T-cell (primary cell): ENCODE results near the gene AGAP1. TPM values are rescaled to one million over a fixed set of nuclear protein-coding genes. Genes with fewer than 3 reads are reported as not detected.

Experiments
- ATAC-seq, 4 experiments: fragments of 200-7000 bp in 3 of 4; fragments of 150-1000 bp in 1 of 4; cut with Tn5 transposase; replicated peaks in 1 of 4; 1 replicate in 3 of 4; 2 replicates in 1 of 4; pipeline ENCODE4 v1.10.0; 2021; ENCODE audit warnings: moderate library complexity in 3 of 4, mild to moderate bottlenecking in 2 of 4, moderate number of reproducible peaks in 1 of 4
- CTCF ChIA-PET, 2 donors: fragments of 300-600 bp; sonication (Branson Sonifier 250); formaldehyde crosslinking; loops; one replicate each; lab custom pipeline; 2022; ENCODE audit warnings: antibody characterized with exemption in 2 of 2; lab: Charles Lee
- POLR2A ChIA-PET, 2 donors: fragments of 300-600 bp; sonication (Branson Sonifier 250); formaldehyde crosslinking; loops; one replicate each; lab custom pipeline; 2022; ENCODE audit warnings: antibody characterized with exemption in 2 of 2; lab: Charles Lee
- DNase-seq, 35 experiments: peaks; one replicate each; pipeline versions ENCODE4 v3.0.0 to v3.0.0-alpha.2; 2013 to 2023
- H3K27ac ChIP-seq: one replicate; pipeline ENCODE4 v1.5.1; 2013; ENCODE audit warnings: low read length
- H3K27me3 ChIP-seq, 2 experiments: replicated peaks in 1 of 2; 1 replicate in 1 of 2; 2 replicates in 1 of 2; pipeline versions ENCODE4 v1.6.1 to v1.7.0; 2013; ENCODE audit warnings: low read length in 1 of 2, mixed read lengths in 1 of 2; ENCODE audit not compliant: control insufficient read depth in 2 of 2, insufficient read depth in 2 of 2; ENCODE audit errors: extremely low read depth in 1 of 2
- H3K36me3 ChIP-seq, 2 donors: 1 replicate in 1 of 2; 2 replicates in 1 of 2; pipeline versions ENCODE4 v1.6.1 to v1.7.0; 2013; ENCODE audit warnings: low read length in 1 of 2; ENCODE audit not compliant: control insufficient read depth in 2 of 2, insufficient read depth in 1 of 2; ENCODE audit errors: extremely low read depth in 1 of 2
- H3K4me1 ChIP-seq, 2 experiments: 1 replicate in 1 of 2; 2 replicates in 1 of 2; pipeline versions ENCODE4 v1.6.1 to v1.7.0; 2013; ENCODE audit warnings: low read length in 2 of 2, mixed read lengths in 1 of 2; ENCODE audit not compliant: insufficient read depth in 2 of 2, control insufficient read depth in 1 of 2; ENCODE audit errors: extremely low read depth in 1 of 2
- H3K4me3 ChIP-seq, 2 donors: 1 replicate in 1 of 2; 2 replicates in 1 of 2; pipeline versions ENCODE4 v1.5.1 to v1.7.0; 2013; ENCODE audit warnings: mild to moderate bottlenecking in 2 of 2, low read length in 1 of 2, moderate library complexity in 1 of 2; ENCODE audit not compliant: control insufficient read depth in 1 of 2; ENCODE audit errors: extremely low read depth in 1 of 2
- H3K9me3 ChIP-seq: 2 replicates; pipeline ENCODE4 v1.7.0; 2013
- H3K27ac Mint-ChIP-seq, 2 donors: one replicate each; pipeline ENCODE4 v1.8.0; 2020 to 2021; ENCODE audit warnings: mild to moderate bottlenecking in 2 of 2, mixed read lengths in 2 of 2
- H3K27me3 Mint-ChIP-seq, 2 donors: one replicate each; pipeline ENCODE4 v1.8.0; 2021 to 2022; ENCODE audit warnings: mixed read lengths in 2 of 2
- H3K36me3 Mint-ChIP-seq: one replicate; pipeline ENCODE4 v1.8.0; 2021; ENCODE audit warnings: mixed read lengths
- H3K4me1 Mint-ChIP-seq, 3 donors: one replicate each; pipeline ENCODE4 v1.8.0; 2020 to 2022; ENCODE audit warnings: mixed read lengths in 3 of 3, mild to moderate bottlenecking in 1 of 3
- H3K4me3 Mint-ChIP-seq, 3 donors: one replicate each; pipeline ENCODE4 v1.8.0; 2020 to 2022; ENCODE audit warnings: mild to moderate bottlenecking in 3 of 3, mixed read lengths in 3 of 3, moderate library complexity in 3 of 3
- H3K9me3 Mint-ChIP-seq, 3 donors: one replicate each; pipeline ENCODE4 v1.8.0; 2020 to 2022; ENCODE audit warnings: mixed read lengths in 3 of 3
- WGBS: methylation state at CpG from one replicate; pipeline ENCODE4 v1.1.5; 2013; ENCODE audit warnings: missing lambda C conversion rate; ENCODE audit not compliant: insufficient coverage; 5-methylcytosine and 5-hydroxymethylcytosine counted together
- total RNA-seq, 35 experiments: library from RNA in 6 of 35; stranded (reverse) in 6 of 35; fragments of 120-200 nt in 1 of 35; gene quantifications; one replicate each; pipeline versions ENCODE4 v1.2.1 to v1.2.4 and lab custom pipeline; 2013 to 2026

Gene AGAP1
- total RNA-seq, 5 donors from 2014 or later (not counting 1 experiment from before 2014, with no cell fraction given): 3.9 to 15.6 (median 5.2) TPM

DNA sequence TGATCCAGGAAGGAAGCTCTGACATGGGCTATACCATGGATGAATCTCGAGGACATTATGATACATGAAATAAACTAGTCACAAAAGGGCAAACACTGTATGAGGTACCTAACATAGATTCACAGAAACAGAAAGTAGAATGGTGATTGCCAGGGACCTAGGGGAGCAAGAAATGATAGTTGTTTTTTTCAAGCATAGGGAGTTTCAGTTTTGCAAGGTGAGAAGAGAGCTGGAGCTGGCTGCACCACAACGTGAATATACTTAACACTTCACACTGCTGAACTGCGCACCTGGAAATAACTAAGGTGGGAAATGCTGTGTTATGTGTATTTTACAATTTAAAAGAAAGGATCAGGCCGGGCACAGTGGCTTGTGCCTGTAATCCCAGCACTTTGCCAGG is 13.2 kb upstream of the AGAP1 start:
- ATAC-seq: no peak

GRCh38 chr2:235483313-235483712 is 10.5 kb upstream of the AGAP1 start:
- Histone ChIP-seq H3K9me3 (no peaks in the 10 kb centered on the region), H3K4me3 (no peak overlapping the region), H3K36me3 (no peaks in the 10 kb centered on the region), H3K27me3 (peaks cover 3 to 7% of the 10 kb centered on the region in 2 experiments), H3K27ac (no peak overlapping the region), H3K4me1 (no peaks in the 10 kb centered on the region)
- peaks cover 8 to 9% of the 10 kb centered on the region in 2 donors for H3K27me3 Mint-ChIP-seq
- no peak overlapping the region for H3K27ac Mint-ChIP-seq
- no peak for DNase-seq
- ChIA-PET POLR2A (no interaction called here), CTCF (no interaction called here)
- H3K36me3 Mint-ChIP-seq: no peaks in the 10 kb centered on the region
- no peaks in the 10 kb centered on the region for H3K4me1 Mint-ChIP-seq
- WGBS: 100% methylated on average over 3 of the region's 4 CpGs
- H3K4me3 Mint-ChIP-seq: no peak overlapping the region
- peaks cover 4 to 8% (median 4%) of the 10 kb centered on the region in 3 donors for H3K9me3 Mint-ChIP-seq
- ATAC-seq: no peak

More for the DNA sequence above, 13.2 kb upstream of the AGAP1 start:
- H3K27ac Mint-ChIP-seq: no peak overlapping the region
- H3K4me1 ChIP-seq: no peaks in the 10 kb centered on the region
- no peaks in the 10 kb centered on the region for H3K4me1 Mint-ChIP-seq
- H3K4me3 ChIP-seq: no peak overlapping the region
- no CpG with 5 or more reads among the region's 4 CpGs for WGBS
- peaks cover 0 to 10% (median 7%) of the 10 kb centered on the region in 3 donors for H3K9me3 Mint-ChIP-seq
- no peaks in the 10 kb centered on the region for H3K36me3 ChIP-seq
- H3K27me3 Mint-ChIP-seq: peaks cover 8 to 9% of the 10 kb centered on the region in 2 donors
- POLR2A ChIA-PET: no interaction called here
- H3K27me3 ChIP-seq: peaks cover 3 to 12% of the 10 kb centered on the region in 2 experiments
- no peaks in the 10 kb centered on the region for H3K9me3 ChIP-seq
- H3K27ac ChIP-seq: no peak overlapping the region
- no peaks in the 10 kb centered on the region for H3K36me3 Mint-ChIP-seq
- no peak for DNase-seq
- CTCF ChIA-PET: no interaction called here
- H3K4me3 Mint-ChIP-seq: no peak overlapping the region

DNA sequence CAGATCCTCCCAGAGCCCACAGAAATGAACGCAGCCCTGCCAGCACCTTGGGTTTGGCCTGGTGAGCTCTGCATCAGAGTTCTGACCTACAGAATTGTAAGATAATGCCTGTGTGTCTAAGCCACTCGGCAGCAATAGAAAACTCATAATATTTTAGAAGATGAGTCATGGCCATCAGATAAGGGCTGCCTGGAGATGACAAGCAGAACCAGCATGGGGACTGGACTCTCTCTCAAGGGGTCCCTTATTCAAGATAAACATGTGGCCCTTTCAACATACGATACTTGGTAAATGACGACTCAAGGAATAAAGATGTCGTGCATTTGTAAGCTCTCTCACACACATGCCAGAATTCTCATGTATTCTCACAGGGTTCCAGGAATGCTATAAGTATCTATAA is 8.5 kb upstream of the AGAP1 start:
- Histone ChIP-seq H3K27me3 (peaks cover 0 to 4% of the 10 kb centered on the region in 2 experiments), H3K4me3 (no peak overlapping the region), H3K4me1 (no peaks in the 10 kb centered on the region), H3K36me3 (no peaks in the 10 kb centered on the region), H3K9me3 (no peaks in the 10 kb centered on the region), H3K27ac (no peak overlapping the region)
- Mint-ChIP-seq H3K4me3 (no peak overlapping the region), H3K9me3 (peaks cover 4 to 8% (median 4%) of the 10 kb centered on the region in 3 donors), H3K36me3 (no peaks in the 10 kb centered on the region), H3K4me1 (no peaks in the 10 kb centered on the region), H3K27me3 (peaks cover 12 to 18% of the 10 kb centered on the region in 2 donors), H3K27ac (no peak overlapping the region)
- ATAC-seq (no peak), DNase-seq (no peak)
- ChIA-PET POLR2A (no interaction called here), CTCF (no interaction called here)
- 83% methylated on average over 2 of the region's 5 CpGs for WGBS

DNA sequence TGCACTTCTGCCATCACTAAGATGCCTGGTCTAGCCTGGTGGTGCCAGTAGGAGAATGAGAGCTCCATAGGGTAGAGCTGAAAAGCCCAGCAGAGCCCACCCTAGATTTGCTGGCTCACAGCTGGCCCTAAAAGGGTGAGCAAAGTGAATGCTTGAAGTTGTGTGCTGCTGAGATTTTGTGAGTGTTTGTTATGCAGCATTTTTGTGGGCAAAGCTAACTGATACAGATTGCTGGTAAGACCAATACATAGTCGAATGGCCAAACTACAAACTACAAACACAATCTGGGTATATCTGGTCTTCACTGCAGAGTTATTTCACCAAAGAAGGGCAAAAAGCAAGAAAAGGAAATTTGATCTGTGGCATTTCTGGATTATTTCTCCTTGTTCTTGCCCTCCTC is 7.1 kb upstream of the AGAP1 start:
- no peaks in the 10 kb centered on the region for H3K4me1 Mint-ChIP-seq
- H3K9me3 Mint-ChIP-seq: peaks cover 4 to 8% (median 4%) of the 10 kb centered on the region in 3 donors
- peaks cover 23 to 25% of the 10 kb centered on the region in 2 donors for H3K27me3 Mint-ChIP-seq
- no peak for DNase-seq
- Histone ChIP-seq H3K27ac (no peak overlapping the region), H3K9me3 (no peaks in the 10 kb centered on the region), H3K4me1 (no peaks in the 10 kb centered on the region), H3K4me3 (no peak overlapping the region), H3K27me3 (peaks cover 0 to 10% of the 10 kb centered on the region in 2 experiments), H3K36me3 (no peaks in the 10 kb centered on the region)
- no peaks in the 10 kb centered on the region for H3K36me3 Mint-ChIP-seq
- no peak overlapping the region for H3K27ac Mint-ChIP-seq
- no peak for ATAC-seq
- POLR2A ChIA-PET: no interaction called here
- H3K4me3 Mint-ChIP-seq: no peak overlapping the region
- no CpG with 5 or more reads among the region's 1 CpG for WGBS
- CTCF ChIA-PET: interaction anchor here in 1 of 2 donors (0.5 to 1.1 kb wide), 2 partner anchors 33 to 276 kb away, joined by 3 read pairs; no protein-coding TSS in a partner anchor

DNA sequence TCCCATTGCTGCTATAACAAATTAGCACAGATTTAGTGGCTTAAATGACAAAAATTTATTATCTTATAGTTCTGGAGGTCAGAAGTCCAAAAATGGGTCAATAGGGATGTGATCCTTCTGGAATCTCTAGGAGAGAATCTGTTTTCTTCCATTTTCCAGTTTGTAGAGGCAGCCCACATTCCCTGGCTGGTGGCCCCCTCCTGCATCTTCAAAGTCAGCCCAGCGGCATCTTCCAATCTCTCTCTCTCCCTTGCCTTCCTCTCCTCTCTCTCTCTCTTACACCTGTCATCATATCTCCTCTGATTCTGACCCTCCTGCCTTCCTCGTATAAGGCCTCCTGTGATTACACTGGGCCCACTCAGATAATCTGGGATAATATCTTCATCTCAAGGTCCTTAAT is 3.9 kb upstream of the AGAP1 start:
- H3K27ac Mint-ChIP-seq: no peak overlapping the region
- H3K36me3 Mint-ChIP-seq: no peaks in the 10 kb centered on the region
- CTCF ChIA-PET: no interaction called here
- peaks cover 4% of the 10 kb centered on the region in 3 donors for H3K9me3 Mint-ChIP-seq
- Histone ChIP-seq H3K36me3 (no peaks in the 10 kb centered on the region), H3K27me3 (peaks cover 5 to 28% of the 10 kb centered on the region in 2 experiments), H3K4me3 (no peak overlapping the region), H3K27ac (no peak overlapping the region), H3K9me3 (no peaks in the 10 kb centered on the region), H3K4me1 (peaks cover 0 to 7% of the 10 kb centered on the region in 2 experiments)
- H3K27me3 Mint-ChIP-seq: peaks cover 37 to 41% of the 10 kb centered on the region in 2 donors
- DNase-seq: no peak
- POLR2A ChIA-PET: no interaction called here
- 93% methylated on average over 2 of the region's 2 CpGs for WGBS
- H3K4me1 Mint-ChIP-seq: peaks cover 7 to 16% (median 15%) of the 10 kb centered on the region in 3 donors
- no peak for ATAC-seq
- H3K4me3 Mint-ChIP-seq: no peak overlapping the region

DNA sequence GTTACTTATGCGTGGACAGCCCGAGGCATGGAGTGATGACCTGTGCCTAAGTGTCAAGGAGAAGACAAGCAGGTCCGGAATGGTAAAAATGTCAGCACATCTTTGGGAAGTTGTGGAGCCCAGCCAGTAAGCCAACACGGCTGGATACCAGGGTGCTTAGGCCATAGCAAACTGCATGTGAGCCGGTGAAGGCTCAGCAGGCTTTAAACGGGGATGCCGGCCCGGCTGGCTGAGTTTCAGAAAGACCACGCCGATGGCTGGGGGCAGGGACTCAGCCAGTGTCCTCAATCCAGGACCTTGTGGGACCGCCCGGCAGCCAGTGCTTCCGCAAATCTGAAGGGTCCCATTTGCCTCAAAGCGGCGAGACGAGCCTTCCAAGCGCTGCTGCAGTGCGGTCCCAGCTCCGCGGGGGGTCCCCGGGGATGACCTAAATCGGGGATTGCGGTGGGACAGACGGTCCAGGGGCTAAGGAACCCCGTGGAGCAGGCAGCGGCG is 946 bp upstream of the AGAP1 start:
- Mint-ChIP-seq H3K36me3 (no peaks in the 10 kb centered on the region), H3K27ac (peak overlapping the region in 1 of 2 donors; percentile 27), H3K9me3 (no peaks in the 10 kb centered on the region), H3K4me3 (peak overlapping the region; percentile 75 to 86 (median 80)), H3K4me1 (peaks cover 16 to 22% (median 17%) of the 10 kb centered on the region in 3 donors), H3K27me3 (peaks cover 54 to 57% of the 10 kb centered on the region in 2 donors)
- ATAC-seq (no peak), DNase-seq (no peak)
- no peaks in the 10 kb centered on the region for H3K9me3 ChIP-seq
- peak overlapping the region in 1 of 2 donors; percentile 38 for H3K4me3 ChIP-seq
- 22% methylated on average over 27 of the region's 27 CpGs for WGBS
- ChIA-PET CTCF (no interaction called here), POLR2A (no interaction called here)
- H3K4me1 ChIP-seq: peaks cover 0 to 17% of the 10 kb centered on the region in 2 experiments
- H3K27ac ChIP-seq: no peak overlapping the region
- H3K27me3 ChIP-seq: peaks cover 19 to 50% of the 10 kb centered on the region in 2 experiments
- no peaks in the 10 kb centered on the region for H3K36me3 ChIP-seq
